Vagina (tissue), 2 donors: ENCODE measurements around the gene PI16. TPM values are rescaled to one million over a fixed set of nuclear protein-coding genes. Genes with fewer than 3 reads are reported as not detected.
"Not testable (repeated sequence)": the region's sequence is repeated elsewhere in the genome, so short reads cannot be mapped to it uniquely, and the experiment has no call there.

Experiments
- DNase-seq, 2 donors: peaks; one replicate each; pipeline ENCODE4 v3.0.0-alpha.2; 2017; ENCODE audit errors: extremely low spot score in 2 of 2
- H3K27ac ChIP-seq: fragments of 200-600 bp; sonication (generic); one replicate; pipeline ENCODE4 v1.5.1; 2019
- H3K27me3 ChIP-seq: fragments of 200-600 bp; sonication (generic); one replicate; pipeline ENCODE4 v1.5.1; 2019
- H3K36me3 ChIP-seq, 2 donors: fragments of 200-600 bp; sonication (generic); one replicate each; pipeline ENCODE4 v1.5.1; 2017 to 2019
- H3K4me1 ChIP-seq: fragments of 200-600 bp; sonication (generic); one replicate; pipeline ENCODE4 v1.5.1; 2019
- H3K4me3 ChIP-seq, 2 donors: fragments of 200-600 bp; sonication (generic); 1 replicate in 1 of 2; 2 replicates in 1 of 2; pipeline ENCODE4 v1.5.1; 2016 to 2019
- H3K9me3 ChIP-seq: fragments of 200-600 bp; sonication (generic); one replicate; pipeline ENCODE4 v1.5.1; 2019
- CTCF ChIP-seq, 3 experiments: fragments of 450-650 bp in 2 of 3; fragments of 200-600 bp in 1 of 3; sonication (generic) in 1 of 3; IDR thresholded peaks; one replicate each; pipeline ENCODE4 v1.5.1; 2017 to 2019; ENCODE audit warnings: antibody characterized with exemption in 3 of 3, mild to moderate bottlenecking in 2 of 3, moderate library complexity in 2 of 3
- POLR2A ChIP-seq, 2 donors: fragments of 450-650 bp; IDR thresholded peaks; one replicate each; pipeline ENCODE4 v1.6.1; 2017; ENCODE audit warnings: antibody characterized with exemption in 2 of 2, mild to moderate bottlenecking in 2 of 2, moderate library complexity in 2 of 2
- POLR2AphosphoS5 ChIP-seq, 2 donors: sonication (generic); formaldehyde crosslinking; IDR thresholded peaks; one replicate each; pipeline ENCODE4 v1.9.0; 2017; ENCODE audit warnings: antibody characterized with exemption in 2 of 2, mild to moderate bottlenecking in 2 of 2, low read depth in 1 of 2; ENCODE audit not compliant: insufficient read depth in 1 of 2
- intact Hi-C: fragments of 100-400 bp; cut with DNase I; formaldehyde crosslinking; loops from one replicate; pipeline ENCODE4 v1.15.1; 2023
- total RNA-seq: library from RNA; depleted of rRNA; stranded (reverse); fragments of >200 nt; gene quantifications from one replicate; pipeline ENCODE4 v1.2.3, GENCODE V29; 2016

Gene PI16
- total RNA-seq, 1 donor from 2014 or later = 88.6 TPM

GRCh38 chr6:36940027-36940426 lies 14.5 kb upstream of the PI16 start:
- no peaks in the 10 kb centered on the region for H3K9me3 ChIP-seq
- H3K27ac ChIP-seq = no peak overlapping the region
- no peaks in the 10 kb centered on the region for H3K4me1 ChIP-seq
- no peak for DNase-seq
- H3K36me3 ChIP-seq = no peaks in the 10 kb centered on the region
- no peak overlapping the region for H3K4me3 ChIP-seq
- no peak for TF ChIP-seq CTCF (IDR thresholded peaks at IDR 0.05)
- no peaks in the 10 kb centered on the region for H3K27me3 ChIP-seq
- intact Hi-C loops = no loop called here

DNA sequence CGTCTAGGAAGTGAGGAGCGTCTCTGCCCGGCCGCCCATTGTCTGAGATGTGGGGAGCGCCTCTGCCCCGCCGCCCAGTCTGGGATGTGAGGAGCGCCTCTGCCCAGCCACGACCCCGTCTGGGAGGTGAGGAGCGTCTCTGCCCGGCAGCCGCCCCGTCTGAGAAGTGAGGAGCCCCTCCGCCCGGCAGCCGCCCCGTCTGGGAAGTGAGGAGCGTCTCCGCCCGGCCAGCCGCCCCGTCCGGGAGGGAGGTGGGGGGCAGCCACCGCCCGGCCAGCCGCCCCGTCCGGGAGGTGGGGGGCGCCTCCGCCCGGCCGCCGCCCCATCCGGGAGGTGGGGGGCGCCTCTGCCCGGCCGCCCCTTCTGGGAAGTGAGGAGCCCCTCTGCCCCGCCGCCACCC lies 13.0 kb upstream of the PI16 start:
- H3K4me1 ChIP-seq, H3K27me3 ChIP-seq, DNase-seq, H3K4me3 ChIP-seq, H3K27ac ChIP-seq, H3K36me3 ChIP-seq, H3K9me3 ChIP-seq, intact Hi-C loops: not testable (repeated sequence)

DNA sequence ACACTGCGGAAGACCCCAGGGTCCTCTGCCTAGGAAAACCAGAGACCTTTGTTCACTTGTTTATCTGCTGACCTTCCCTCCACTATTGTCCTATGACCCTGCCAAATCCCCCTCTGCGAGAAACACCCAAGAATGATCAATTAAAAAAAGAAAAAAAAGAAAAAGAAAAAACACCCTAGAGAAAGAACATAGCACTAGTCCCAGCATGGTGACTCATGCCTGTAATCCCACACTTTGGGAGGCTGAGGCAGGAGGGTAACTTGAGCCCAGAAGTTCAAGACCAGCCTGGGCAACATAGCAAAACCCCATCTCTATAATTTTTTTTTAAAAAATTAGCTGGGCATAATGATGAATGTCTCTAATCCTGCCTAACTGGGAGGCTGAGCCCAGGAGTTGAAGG lies 12.2 kb upstream of the PI16 start:
- H3K36me3 ChIP-seq, H3K27ac ChIP-seq, intact Hi-C loops, H3K4me1 ChIP-seq, H3K27me3 ChIP-seq, H3K9me3 ChIP-seq, H3K4me3 ChIP-seq, DNase-seq: not testable (repeated sequence)

DNA sequence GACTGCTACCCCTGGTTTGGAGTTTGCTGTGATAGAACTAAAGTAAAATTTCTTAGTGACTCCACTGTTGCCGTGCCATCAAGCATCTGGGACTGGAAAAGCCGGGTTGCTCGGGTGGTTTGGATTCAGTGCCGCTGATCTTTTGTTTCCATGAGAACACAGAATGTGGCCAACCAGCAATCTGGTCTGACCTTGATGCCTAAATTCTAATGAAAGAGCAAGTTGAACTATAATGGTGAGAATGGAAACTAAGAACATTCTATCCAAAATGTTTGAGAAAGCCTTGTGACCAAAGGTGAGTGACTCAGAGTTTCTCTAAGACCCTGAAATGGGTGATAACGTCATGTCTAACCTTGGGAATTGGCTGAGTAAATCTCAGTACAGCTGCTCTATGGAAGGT lies 9.9 kb upstream of the PI16 start:
- H3K4me1 ChIP-seq = no peaks in the 10 kb centered on the region
- no peak for DNase-seq
- H3K4me3 ChIP-seq = no peak overlapping the region
- H3K9me3 ChIP-seq = no peaks in the 10 kb centered on the region
- no peak overlapping the region for H3K27ac ChIP-seq
- TF ChIP-seq CTCF (IDR thresholded peaks at IDR 0.05) (no peak), POLR2A (IDR thresholded peaks at IDR 0.05) (no peak), POLR2AphosphoS5 (IDR thresholded peaks at IDR 0.05; ENCODE audit: insufficient read depth in 1 of 2, low read depth in 1 of 2) (no peak)
- no peaks in the 10 kb centered on the region for H3K27me3 ChIP-seq
- intact Hi-C loops = no loop called here
- H3K36me3 ChIP-seq = no peaks in the 10 kb centered on the region

DNA sequence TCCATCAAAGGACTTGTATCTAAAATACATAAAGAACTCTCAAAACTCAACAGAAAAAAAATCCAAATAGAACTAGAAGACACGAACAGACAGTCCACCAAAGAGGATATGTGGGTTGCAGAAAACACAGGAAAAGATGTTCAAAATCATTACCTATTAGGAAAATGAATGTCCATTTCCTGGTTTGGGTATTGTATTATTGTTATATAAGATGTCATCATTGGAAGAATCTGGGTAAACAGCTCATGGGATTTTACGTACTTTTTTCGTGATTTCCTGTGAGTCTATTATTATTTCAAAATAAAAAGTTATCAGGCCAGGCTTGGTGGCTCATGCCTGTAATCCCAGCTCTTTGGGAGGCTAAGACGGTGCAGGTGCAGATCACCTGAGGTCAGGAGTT lies 9.2 kb upstream of the PI16 start:
- intact Hi-C loops = no loop called here
- H3K9me3 ChIP-seq = no peaks in the 10 kb centered on the region
- H3K27me3 ChIP-seq = no peaks in the 10 kb centered on the region
- TF ChIP-seq POLR2AphosphoS5 (IDR thresholded peaks at IDR 0.05; ENCODE audit: insufficient read depth in 1 of 2, low read depth in 1 of 2) (no peak), POLR2A (IDR thresholded peaks at IDR 0.05) (no peak), CTCF (IDR thresholded peaks at IDR 0.05) (no peak)
- no peak overlapping the region for H3K27ac ChIP-seq
- no peak overlapping the region for H3K4me3 ChIP-seq
- no peak for DNase-seq
- H3K36me3 ChIP-seq = no peaks in the 10 kb centered on the region
- H3K4me1 ChIP-seq = no peaks in the 10 kb centered on the region

- Histone ChIP-seq H3K9me3 (no peaks in the 10 kb centered on the region), H3K36me3 (no peaks in the 10 kb centered on the region), H3K27me3 (no peaks in the 10 kb centered on the region), H3K4me3 (no peak overlapping the region), H3K27ac (no peak overlapping the region), H3K4me1 (no peaks in the 10 kb centered on the region)
- no peak for DNase-seq
- intact Hi-C loops = no loop called here
- TF ChIP-seq POLR2AphosphoS5 (IDR thresholded peaks at IDR 0.05; ENCODE audit: insufficient read depth in 1 of 2, low read depth in 1 of 2) (no peak), POLR2A (IDR thresholded peaks at IDR 0.05) (no peak), CTCF (IDR thresholded peaks at IDR 0.05) (no peak)
Measured at GRCh38 chr6:36946526-36946925, 8.0 kb upstream of the PI16 start.
